A549 (cell line): ENCODE measurements around the gene ZNF536. TPM values are rescaled to one million over a fixed set of nuclear protein-coding genes. Genes with fewer than 3 reads are reported as not detected.

ENCODE experiments used
- ATAC-seq, 2 experiments: fragments of 200-7000 bp in 1 of 2; fragments of >200 bp in 1 of 2; cut with Nextera tagmentation in 1 of 2; cut with Tn5 transposase in 1 of 2; 3 replicates each; pipeline versions ENCODE4 v1.8.0 to v1.9.1; 2018 to 2020; ENCODE audit warnings: mild to moderate bottlenecking in 1 of 2, moderate library complexity in 1 of 2
- CTCF ChIA-PET: fragments of 300-600 bp; sonication (Branson Sonifier 250); formaldehyde crosslinking; extraction: SDS; loops from one replicate; lab custom pipeline; 2021; ENCODE audit warnings: antibody characterized with exemption, inconsistent platforms; lab: Yijun Ruan, JAX
- POLR2A ChIA-PET: fragments of 350-600 bp; formaldehyde crosslinking; extraction: SDS; loops from one replicate; lab custom pipeline; 2021; ENCODE audit warnings: antibody characterized with exemption, inconsistent platforms; lab: Yijun Ruan, JAX
- DNase-seq, 2 experiments: peaks; one replicate each; pipeline versions ENCODE4 v3.0.0 to v3.0.0-alpha.2; 2011 to 2016; ENCODE audit warnings: low read depth in 1 of 2, low spot score in 1 of 2
- FAIRE-seq: peaks from 2 replicates; lab custom pipeline; 2011; peaks lifted over from hg19 to GRCh38; lab: Jason Lieb, UNC
- H3K27ac ChIP-seq, 2 experiments: fragments of >200 bp; sonication (Bioruptor Twin); formaldehyde crosslinking; 3 replicates each; pipeline ENCODE4 v1.5.1; 2016 to 2017
- H3K4me1 ChIP-seq: fragments of >200 bp; sonication (Bioruptor Twin); formaldehyde crosslinking; 3 replicates; pipeline ENCODE4 v1.6.1; 2016
- H3K4me2 ChIP-seq: fragments of >200 bp; sonication (Bioruptor Twin); formaldehyde crosslinking; 3 replicates; pipeline ENCODE4 v1.6.1; 2016
- H3K4me3 ChIP-seq: fragments of >200 bp; sonication (Bioruptor Twin); formaldehyde crosslinking; 3 replicates; pipeline ENCODE4 v1.5.1; 2016
- H3K9me3 ChIP-seq: fragments of >200 bp; sonication (Bioruptor Twin); formaldehyde crosslinking; 3 replicates; pipeline ENCODE4 v1.6.1; 2016
- CBX2 ChIP-seq: fragments of 200-600 bp; sonication (generic); IDR thresholded peaks from 2 replicates; pipeline ENCODE4 v1.6.1; 2016; ENCODE audit warnings: low read depth, mild to moderate bottlenecking, borderline replicate concordance
- CBX8 ChIP-seq: fragments of 200-600 bp; sonication (generic); IDR thresholded peaks from 2 replicates; pipeline ENCODE4 v1.6.1; 2016
- EHMT2 ChIP-seq: fragments of 200-600 bp; sonication (generic); IDR thresholded peaks from 2 replicates; pipeline ENCODE4 v1.6.1; 2016; ENCODE audit warnings: antibody characterized with exemption, low read depth, mild to moderate bottlenecking, moderate library complexity
- FOXS1 ChIP-seq: fragments of 250-450 bp; sonication (Bioruptor Pico); IDR thresholded peaks from 2 replicates; pipeline ENCODE4 v1.5.0; 2020; ENCODE audit warnings: mild to moderate bottlenecking, moderate library complexity
- GATA3 ChIP-seq: IDR thresholded peaks from 2 replicates; pipeline ENCODE4 v1.6.1; 2012; ENCODE audit warnings: borderline replicate concordance
- HEYL ChIP-seq: fragments of 250-450 bp; sonication (Bioruptor Pico); IDR thresholded peaks from 2 replicates; pipeline ENCODE4 v1.8.0; 2021; ENCODE audit warnings: mild to moderate bottlenecking, moderate library complexity
- HOXA7 ChIP-seq: fragments of 250-450 bp; sonication (Bioruptor Pico); IDR thresholded peaks from 2 replicates; pipeline ENCODE4 v1.5.0; 2020; ENCODE audit warnings: mild to moderate bottlenecking, moderate library complexity
- HOXB13 ChIP-seq: fragments of 250-450 bp; sonication (Bioruptor Pico); IDR thresholded peaks from 2 replicates; pipeline ENCODE4 v1.5.0; 2020; ENCODE audit warnings: low read depth, mild to moderate bottlenecking, moderate library complexity
- HOXB5 ChIP-seq: fragments of 250-450 bp; sonication (Bioruptor Pico); IDR thresholded peaks from 2 replicates; pipeline ENCODE4 v1.5.0; 2020; ENCODE audit warnings: mild to moderate bottlenecking, moderate library complexity
- JUN ChIP-seq, 2 experiments: fragments of >200 bp; sonication (Bioruptor Twin); formaldehyde crosslinking; IDR thresholded peaks; 2 replicates in 1 of 2; 3 replicates in 1 of 2; pipeline ENCODE4 v1.6.1; 2016 to 2017
- JUNB ChIP-seq: fragments of >200 bp; sonication (Bioruptor Twin); formaldehyde crosslinking; IDR thresholded peaks from 2 replicates; pipeline ENCODE4 v1.6.1; 2016
- KDM1A ChIP-seq: fragments of 200-600 bp; sonication (generic); IDR thresholded peaks from 2 replicates; pipeline ENCODE4 v1.6.1; 2016; ENCODE audit warnings: low read depth, mild to moderate bottlenecking
- KDM5A ChIP-seq: fragments of 200-600 bp; sonication (generic); IDR thresholded peaks from 2 replicates; pipeline ENCODE4 v1.6.1; 2016; ENCODE audit warnings: antibody characterized with exemption, mild to moderate bottlenecking
- MAFK ChIP-seq: fragments of 450-650 bp; IDR thresholded peaks from 2 replicates; pipeline ENCODE4 v1.6.1; 2014; ENCODE audit not compliant: partially characterized antibody
- MYC ChIP-seq: IDR thresholded peaks from 2 replicates; pipeline ENCODE4 v1.6.1; 2012; ENCODE audit warnings: mild to moderate bottlenecking, inconsistent platforms, low read length, improper control_type of control experiment, borderline replicate concordance
- NPAS2 ChIP-seq: fragments of 250-450 bp; sonication (Bioruptor Pico); IDR thresholded peaks from 2 replicates; pipeline ENCODE4 v1.8.0; 2022; ENCODE audit warnings: mild to moderate bottlenecking, moderate library complexity, borderline replicate concordance
- PHF8 ChIP-seq: fragments of 200-600 bp; sonication (generic); IDR thresholded peaks from 2 replicates; pipeline ENCODE4 v1.6.1; 2016; ENCODE audit warnings: low read depth, mild to moderate bottlenecking, antibody characterized with exemption, moderate library complexity, borderline replicate concordance
- POLR2A ChIP-seq: IDR thresholded peaks from 2 replicates; pipeline ENCODE4 v1.6.1; 2012; ENCODE audit warnings: mild to moderate bottlenecking, low read length
- RARB ChIP-seq: fragments of 250-450 bp; sonication (Bioruptor Pico); IDR thresholded peaks from 2 replicates; pipeline ENCODE4 v1.8.0; 2021; ENCODE audit warnings: mild to moderate bottlenecking, moderate library complexity
- RCOR1 ChIP-seq: fragments of 150-350 bp; IDR thresholded peaks from 2 replicates; pipeline ENCODE4 v1.6.1; 2014; ENCODE audit warnings: antibody characterized with exemption, low read length, low read depth
- RFX5 ChIP-seq: fragments of 450-650 bp; IDR thresholded peaks from 2 replicates; pipeline ENCODE4 v1.7.1; 2014; ENCODE audit warnings: antibody characterized with exemption, mild to moderate bottlenecking, moderate library complexity
- RNF2 ChIP-seq: fragments of 200-600 bp; sonication (generic); IDR thresholded peaks from 2 replicates; pipeline ENCODE4 v1.6.1; 2016; ENCODE audit warnings: low read depth, mild to moderate bottlenecking, antibody characterized with exemption, moderate library complexity, borderline replicate concordance
- SMC3 ChIP-seq: fragments of >200 bp; sonication (Bioruptor Twin); formaldehyde crosslinking; IDR thresholded peaks from 3 replicates; pipeline ENCODE4 v1.6.1; 2018; ENCODE audit warnings: inconsistent platforms
- SREBF2 ChIP-seq: fragments of 450-650 bp; IDR thresholded peaks from 2 replicates; pipeline ENCODE4 v1.6.1; 2014; ENCODE audit warnings: mild to moderate bottlenecking, moderate library complexity
- TP53 ChIP-seq: fragments of 250-450 bp; sonication (Bioruptor Pico); IDR thresholded peaks from 2 replicates; pipeline ENCODE4 v1.5.0; 2021; ENCODE audit warnings: mild to moderate bottlenecking, moderate library complexity
- ZNF302 ChIP-seq: fragments of 250-450 bp; sonication (Bioruptor Pico); IDR thresholded peaks from 2 replicates; pipeline ENCODE4 v1.9.0; 2021; ENCODE audit warnings: inconsistent platforms, mild to moderate bottlenecking, moderate library complexity
- ZSCAN20 ChIP-seq: fragments of 250-450 bp; sonication (Bioruptor Pico); IDR thresholded peaks from 2 replicates; pipeline ENCODE4 v1.8.0; 2022; ENCODE audit warnings: mild to moderate bottlenecking, moderate library complexity
- WGBS: methylation state at CpG from one replicate; pipeline ENCODE4 v1.1.6; 2017; ENCODE audit errors: missing lambda C conversion rate; 5-methylcytosine and 5-hydroxymethylcytosine counted together
- polyA plus RNA-seq, 4 experiments: library from polyadenylated mRNA; depleted of rRNA in 3 of 4; stranded (reverse); fragments of >200 nt; fragmentation: RNase III in 1 of 4; extraction: RNeasy Plus Mini Kit Qiagen cat#74134 plus additional on column Dnase treatment in 1 of 4; gene quantifications; 2 replicates in 3 of 4; 3 replicates in 1 of 4; pipeline ENCODE4 v1.2.3, GENCODE V29; 2011 to 2017
- TF ChIP-seq, protein P1 (sequence below): IDR thresholded peaks from 2 replicates; pipeline ENCODE4 v1.6.1; 2012; ENCODE audit warnings: low read depth, borderline replicate concordance
- TF ChIP-seq, protein P2 (sequence below): fragments of >200 bp; sonication (Bioruptor Twin); formaldehyde crosslinking; IDR thresholded peaks from 3 replicates; pipeline ENCODE4 v1.6.1; 2016
- TF ChIP-seq, protein P3 (sequence below): fragments of 450-650 bp; IDR thresholded peaks from 2 replicates; pipeline ENCODE4 v1.6.1; 2014; ENCODE audit warnings: antibody characterized with exemption

ZNF536 gene
- polyA plus RNA-seq, 2 of the 4 experiments (the other 2 are of a cell fraction) = not detected

DNA sequence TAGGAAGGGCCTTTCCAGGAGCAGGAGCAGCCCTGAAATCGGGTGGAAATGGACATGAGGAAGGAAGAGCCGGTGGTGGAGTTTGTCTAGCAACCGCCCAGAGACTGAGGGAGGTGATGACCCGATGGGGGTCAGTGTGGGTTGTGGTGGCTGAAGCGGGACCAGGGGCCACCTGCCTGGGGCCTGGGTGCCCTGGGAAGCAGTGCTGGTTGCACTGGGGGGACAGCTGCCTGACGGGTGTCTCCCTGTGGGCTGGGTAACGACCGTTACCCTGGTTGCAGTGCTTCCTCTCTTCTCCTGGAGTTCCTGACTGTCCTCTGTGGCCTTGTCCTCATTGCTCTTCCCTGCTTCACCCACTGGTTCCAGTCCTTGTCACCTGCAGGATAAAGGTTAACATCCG, 13.0 kb downstream of the ZNF536 start:
- no peak for TF ChIP-seq NPAS2 (CRISPR knock-in tag)
- TF ChIP-seq HOXA7 (CRISPR knock-in tag) = no peak
- TF ChIP-seq RNF2 = no peak
- no peak for TF ChIP-seq CBX2
- no peak for TF ChIP-seq RFX5
- TF ChIP-seq PHF8 = no peak
- TF ChIP-seq CBX8 = no peak
- TF ChIP-seq MAFK = no peak
- TF ChIP-seq JUNB = no peak
- TF ChIP-seq MYC = no peak
- TF ChIP-seq TP53 (CRISPR knock-in tag) = no peak
- TF ChIP-seq ZSCAN20 = no peak
- no peak for TF ChIP-seq HOXB13
- TF ChIP-seq RARB = no peak
- no peak for TF ChIP-seq RCOR1
- ChIA-PET CTCF (no interaction called here), POLR2A (no interaction called here)
- Histone ChIP-seq H3K27ac (no peak overlapping the region), H3K4me3 (no peak overlapping the region), H3K4me1 (no peaks in the 10 kb centered on the region), H3K9me3 (no peaks in the 10 kb centered on the region), H3K4me2 (no peak overlapping the region)
- DNase-seq = no peak
- WGBS = under 1% methylated on average over 9 of the region's 9 CpGs
- FAIRE-seq = no peak
- ATAC-seq = no peak

DNA sequence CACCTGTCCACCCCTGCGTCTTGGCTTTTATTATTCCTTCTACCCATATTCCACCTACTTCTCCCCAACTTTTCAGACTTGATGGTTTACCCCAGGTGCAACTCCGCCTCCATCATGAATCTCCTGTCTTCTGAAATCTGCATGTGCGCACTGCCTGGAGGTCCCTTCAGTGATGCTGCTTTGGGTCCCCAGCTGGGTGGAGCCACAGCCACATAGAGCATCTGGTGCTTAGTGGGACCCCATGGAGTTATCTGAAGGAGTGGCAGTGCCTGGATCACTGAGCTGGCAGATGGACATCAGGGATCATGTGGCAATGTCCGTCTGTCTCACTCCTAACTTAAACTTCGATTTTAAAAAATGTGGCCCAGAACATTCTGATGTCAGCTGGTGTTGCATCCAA, 13.5 kb downstream of the ZNF536 start:
- CTCF ChIA-PET = no interaction called here
- POLR2A ChIA-PET = no interaction called here
- no peak overlapping the region for H3K4me3 ChIP-seq
- no peak for FAIRE-seq
- no peak overlapping the region for H3K4me2 ChIP-seq
- TF ChIP-seq GATA3 = no peak
- TF ChIP-seq HOXA7 (CRISPR knock-in tag) = no peak
- TF ChIP-seq TP53 (CRISPR knock-in tag) = no peak
- TF ChIP-seq KDM5A = no peak
- TF ChIP-seq, protein P1, sequence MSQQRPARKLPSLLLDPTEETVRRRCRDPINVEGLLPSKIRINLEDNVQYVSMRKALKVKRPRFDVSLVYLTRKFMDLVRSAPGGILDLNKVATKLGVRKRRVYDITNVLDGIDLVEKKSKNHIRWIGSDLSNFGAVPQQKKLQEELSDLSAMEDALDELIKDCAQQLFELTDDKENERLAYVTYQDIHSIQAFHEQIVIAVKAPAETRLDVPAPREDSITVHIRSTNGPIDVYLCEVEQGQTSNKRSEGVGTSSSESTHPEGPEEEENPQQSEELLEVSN = no peak
- TF ChIP-seq, protein P2, sequence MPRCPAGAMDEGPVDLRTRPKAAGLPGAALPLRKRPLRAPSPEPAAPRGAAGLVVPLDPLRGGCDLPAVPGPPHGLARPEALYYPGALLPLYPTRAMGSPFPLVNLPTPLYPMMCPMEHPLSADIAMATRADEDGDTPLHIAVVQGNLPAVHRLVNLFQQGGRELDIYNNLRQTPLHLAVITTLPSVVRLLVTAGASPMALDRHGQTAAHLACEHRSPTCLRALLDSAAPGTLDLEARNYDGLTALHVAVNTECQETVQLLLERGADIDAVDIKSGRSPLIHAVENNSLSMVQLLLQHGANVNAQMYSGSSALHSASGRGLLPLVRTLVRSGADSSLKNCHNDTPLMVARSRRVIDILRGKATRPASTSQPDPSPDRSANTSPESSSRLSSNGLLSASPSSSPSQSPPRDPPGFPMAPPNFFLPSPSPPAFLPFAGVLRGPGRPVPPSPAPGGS = no peak
- no peak for TF ChIP-seq FOXS1 (CRISPR knock-in tag)
- TF ChIP-seq CBX8 = no peak
- TF ChIP-seq, protein P3, sequence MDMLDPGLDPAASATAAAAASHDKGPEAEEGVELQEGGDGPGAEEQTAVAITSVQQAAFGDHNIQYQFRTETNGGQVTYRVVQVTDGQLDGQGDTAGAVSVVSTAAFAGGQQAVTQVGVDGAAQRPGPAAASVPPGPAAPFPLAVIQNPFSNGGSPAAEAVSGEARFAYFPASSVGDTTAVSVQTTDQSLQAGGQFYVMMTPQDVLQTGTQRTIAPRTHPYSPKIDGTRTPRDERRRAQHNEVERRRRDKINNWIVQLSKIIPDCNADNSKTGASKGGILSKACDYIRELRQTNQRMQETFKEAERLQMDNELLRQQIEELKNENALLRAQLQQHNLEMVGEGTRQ = no peak
- TF ChIP-seq KDM1A = no peak
- no peak for TF ChIP-seq SREBF2
- no peak for TF ChIP-seq EHMT2
- no peak for TF ChIP-seq JUN (IDR thresholded peaks at IDR 0.05)
- TF ChIP-seq HOXB5 (CRISPR knock-in tag) = no peak
- no peak for TF ChIP-seq HEYL (CRISPR knock-in tag)
- no peak for TF ChIP-seq PHF8
- TF ChIP-seq SMC3 = no peak
- TF ChIP-seq POLR2A = no peak
- no peak for TF ChIP-seq MAFK
- TF ChIP-seq ZNF302 = no peak
- TF ChIP-seq, all 56 proteins: peak for 0
- DNase-seq = no peak
- no peak overlapping the region for H3K27ac ChIP-seq
- no peak for ATAC-seq
- H3K4me1 ChIP-seq = no peaks in the 10 kb centered on the region
- no peaks in the 10 kb centered on the region for H3K9me3 ChIP-seq
- 20% methylated on average over 5 of the region's 5 CpGs for WGBS
